Measurements from ENCODE around the gene DAP.

Gene DAP

GRCh38 chr5:10736354-10736753, 24.7 kb downstream of the DAP start:
- Histone ChIP-seq H2BK120ac (ENCODE audit: low read depth, low read length) (no peak overlapping the region), H4K8ac (ENCODE audit: low read depth, low read length) (no peak overlapping the region), H3K4ac (ENCODE audit: low read length) (no peak overlapping the region), H3K14ac (ENCODE audit: low read length) (no peak overlapping the region), H2BK5ac (ENCODE audit: low read length) (no peak overlapping the region), H2AFZ (ENCODE audit: low read length) (no peak overlapping the region), H2BK15ac (ENCODE audit: low read length) (no peak overlapping the region), H3K9me3 (replicated peaks in 1 of 2; ENCODE audit: control insufficient read depth in 2 of 2, insufficient read depth in 1 of 2, low read depth in 1 of 2, low read length in 2 of 2) (peaks cover 2 to 20% of the 10 kb centered on the region in 2 donors), H3K18ac (ENCODE audit: low read length) (no peak overlapping the region), H3K4me2 (ENCODE audit: insufficient read depth, low read length, poor library complexity, severe bottlenecking) (no peak overlapping the region), H3K4me3 (ENCODE audit: low read length in 2 of 2) (no peak overlapping the region), H2BK12ac (ENCODE audit: low read length) (no peak overlapping the region), H3K23ac (ENCODE audit: low read depth, low read length, poor library complexity) (peak overlapping the region; percentile 18), H4K91ac (ENCODE audit: low read depth, low read length, poor library complexity) (no peak overlapping the region), H3K4me1 (ENCODE audit: control insufficient read depth in 2 of 2, insufficient read depth in 1 of 2, low read depth in 1 of 2, low read length in 2 of 2) (no peaks in the 10 kb centered on the region), H3K36me3 (replicated peaks in 1 of 2; ENCODE audit: control insufficient read depth in 2 of 2, insufficient read depth in 2 of 2, low read length in 2 of 2) (peaks cover 8 to 41% of the 10 kb centered on the region in 2 donors), H3K27me3 (ENCODE audit: control insufficient read depth in 3 of 3, insufficient read depth in 3 of 3, low read depth in 1 of 3, low read length in 3 of 3) (no peaks in the 10 kb centered on the region), H3K27ac (replicated peaks; ENCODE audit: low read length) (no peak overlapping the region), H3K79me1 (ENCODE audit: low read depth, low read length) (no peaks in the 10 kb centered on the region), H3K9ac (ENCODE audit: low read depth, low read length, poor library complexity) (no peak overlapping the region), H2AK5ac (ENCODE audit: low read depth, low read length) (no peak overlapping the region)
- no CpG with 5 or more reads among the region's 11 CpGs for WGBS, 2 donors (ENCODE audit: extremely low coverage in 2 of 2, insufficient read length in 2 of 2, insufficient replicate concordance in 1 of 2)
- no peak for DNase-seq (ENCODE audit: low spot score)

- Histone ChIP-seq H3K9me3 (replicated peaks in 1 of 2; ENCODE audit: control insufficient read depth in 2 of 2, insufficient read depth in 1 of 2, low read depth in 1 of 2, low read length in 2 of 2) (peaks cover 2 to 15% of the 10 kb centered on the region in 2 donors), H3K27me3 (ENCODE audit: control insufficient read depth in 3 of 3, insufficient read depth in 3 of 3, low read depth in 1 of 3, low read length in 3 of 3) (no peaks in the 10 kb centered on the region), H4K8ac (ENCODE audit: low read depth, low read length) (no peak overlapping the region), H3K36me3 (replicated peaks in 1 of 2; ENCODE audit: control insufficient read depth in 2 of 2, insufficient read depth in 2 of 2, low read length in 2 of 2) (peaks cover 8 to 37% of the 10 kb centered on the region in 2 donors), H4K91ac (ENCODE audit: low read depth, low read length, poor library complexity) (no peak overlapping the region), H3K4me3 (ENCODE audit: low read length in 2 of 2) (no peak overlapping the region), H2BK12ac (ENCODE audit: low read length) (no peak overlapping the region), H3K9ac (ENCODE audit: low read depth, low read length, poor library complexity) (no peak overlapping the region), H3K4me1 (ENCODE audit: control insufficient read depth in 2 of 2, insufficient read depth in 1 of 2, low read depth in 1 of 2, low read length in 2 of 2) (no peaks in the 10 kb centered on the region), H3K27ac (replicated peaks; ENCODE audit: low read length) (no peak overlapping the region), H3K79me1 (ENCODE audit: low read depth, low read length) (no peaks in the 10 kb centered on the region), H3K4ac (ENCODE audit: low read length) (no peak overlapping the region), H2AFZ (ENCODE audit: low read length) (no peak overlapping the region), H2BK120ac (ENCODE audit: low read depth, low read length) (no peak overlapping the region), H3K18ac (ENCODE audit: low read length) (no peak overlapping the region), H3K4me2 (ENCODE audit: insufficient read depth, low read length, poor library complexity, severe bottlenecking) (no peak overlapping the region), H2AK5ac (ENCODE audit: low read depth, low read length) (no peak overlapping the region), H2BK15ac (ENCODE audit: low read length) (no peak overlapping the region), H3K23ac (ENCODE audit: low read depth, low read length, poor library complexity) (peak overlapping the region; percentile 18), H2BK5ac (ENCODE audit: low read length) (no peak overlapping the region), H3K14ac (ENCODE audit: low read length) (no peak overlapping the region)
- DNase-seq (ENCODE audit: low spot score) = no peak
- no CpG with 5 or more reads among the region's 8 CpGs for WGBS, 2 donors (ENCODE audit: extremely low coverage in 2 of 2, insufficient read length in 2 of 2, insufficient replicate concordance in 1 of 2)
Measured at GRCh38 chr5:10735569-10736276, 25.3 kb downstream of the DAP start.

- Histone ChIP-seq H4K91ac (ENCODE audit: low read depth, low read length, poor library complexity) (no peak overlapping the region), H3K4me3 (ENCODE audit: low read length in 2 of 2) (no peak overlapping the region), H3K36me3 (replicated peaks in 1 of 2; ENCODE audit: control insufficient read depth in 2 of 2, insufficient read depth in 2 of 2, low read length in 2 of 2) (peaks cover 8 to 36% of the 10 kb centered on the region in 2 donors), H2BK12ac (ENCODE audit: low read length) (no peak overlapping the region), H3K14ac (ENCODE audit: low read length) (no peak overlapping the region), H3K18ac (ENCODE audit: low read length) (no peak overlapping the region), H2AFZ (ENCODE audit: low read length) (no peak overlapping the region), H2AK5ac (ENCODE audit: low read depth, low read length) (no peak overlapping the region), H3K79me1 (ENCODE audit: low read depth, low read length) (no peaks in the 10 kb centered on the region), H3K23ac (ENCODE audit: low read depth, low read length, poor library complexity) (no peak overlapping the region), H3K9me3 (replicated peaks in 1 of 2; ENCODE audit: control insufficient read depth in 2 of 2, insufficient read depth in 1 of 2, low read depth in 1 of 2, low read length in 2 of 2) (peaks cover 2 to 8% of the 10 kb centered on the region in 2 donors), H2BK5ac (ENCODE audit: low read length) (no peak overlapping the region), H4K8ac (ENCODE audit: low read depth, low read length) (no peak overlapping the region), H3K4me1 (ENCODE audit: control insufficient read depth in 2 of 2, insufficient read depth in 1 of 2, low read depth in 1 of 2, low read length in 2 of 2) (no peaks in the 10 kb centered on the region), H3K4ac (ENCODE audit: low read length) (no peak overlapping the region), H3K4me2 (ENCODE audit: insufficient read depth, low read length, poor library complexity, severe bottlenecking) (no peak overlapping the region), H2BK120ac (ENCODE audit: low read depth, low read length) (no peak overlapping the region), H2BK15ac (ENCODE audit: low read length) (no peak overlapping the region), H3K27me3 (ENCODE audit: control insufficient read depth in 3 of 3, insufficient read depth in 3 of 3, low read depth in 1 of 3, low read length in 3 of 3) (no peaks in the 10 kb centered on the region), H3K27ac (replicated peaks; ENCODE audit: low read length) (no peak overlapping the region), H3K9ac (ENCODE audit: low read depth, low read length, poor library complexity) (no peak overlapping the region)
- DNase-seq (ENCODE audit: low spot score) = no peak
- WGBS, 2 donors (ENCODE audit: extremely low coverage in 2 of 2, insufficient read length in 2 of 2, insufficient replicate concordance in 1 of 2) = no CpG with 5 or more reads among the region's 8 CpGs
Measured at GRCh38 chr5:10734832-10735523, 26.1 kb downstream of the DAP start.

GRCh38 chr5:10734037-10734709, 26.9 kb downstream of the DAP start:
- H3K79me1 ChIP-seq (ENCODE audit: low read depth, low read length) = no peaks in the 10 kb centered on the region
- no peak overlapping the region for H3K27ac ChIP-seq (replicated peaks; ENCODE audit: low read length)
- no peak overlapping the region for H2BK15ac ChIP-seq (ENCODE audit: low read length)

More at GRCh38 chr5:10734037-10734709, 26.9 kb downstream of the DAP start:
- Histone ChIP-seq H4K91ac (ENCODE audit: low read depth, low read length, poor library complexity) (no peak overlapping the region), H2BK120ac (ENCODE audit: low read depth, low read length) (no peak overlapping the region), H3K23ac (ENCODE audit: low read depth, low read length, poor library complexity) (no peak overlapping the region), H3K27me3 (ENCODE audit: control insufficient read depth in 3 of 3, insufficient read depth in 3 of 3, low read depth in 1 of 3, low read length in 3 of 3) (no peaks in the 10 kb centered on the region), H2BK12ac (ENCODE audit: low read length) (no peak overlapping the region), H3K4me2 (ENCODE audit: insufficient read depth, low read length, poor library complexity, severe bottlenecking) (no peak overlapping the region), H3K9me3 (replicated peaks in 1 of 2; ENCODE audit: control insufficient read depth in 2 of 2, insufficient read depth in 1 of 2, low read depth in 1 of 2, low read length in 2 of 2) (no peaks in the 10 kb centered on the region), H3K36me3 (replicated peaks in 1 of 2; ENCODE audit: control insufficient read depth in 2 of 2, insufficient read depth in 2 of 2, low read length in 2 of 2) (peaks cover 8 to 32% of the 10 kb centered on the region in 2 donors), H3K14ac (ENCODE audit: low read length) (no peak overlapping the region), H3K4ac (ENCODE audit: low read length) (no peak overlapping the region), H4K8ac (ENCODE audit: low read depth, low read length) (no peak overlapping the region), H2AFZ (ENCODE audit: low read length) (no peak overlapping the region), H3K4me3 (ENCODE audit: low read length in 2 of 2) (no peak overlapping the region), H2AK5ac (ENCODE audit: low read depth, low read length) (no peak overlapping the region), H3K9ac (ENCODE audit: low read depth, low read length, poor library complexity) (no peak overlapping the region), H2BK5ac (ENCODE audit: low read length) (no peak overlapping the region), H3K4me1 (ENCODE audit: control insufficient read depth in 2 of 2, insufficient read depth in 1 of 2, low read depth in 1 of 2, low read length in 2 of 2) (peaks cover 0 to 3% of the 10 kb centered on the region in 2 donors), H3K18ac (ENCODE audit: low read length) (no peak overlapping the region)
- DNase-seq (ENCODE audit: low spot score) = no peak
- WGBS, 2 donors (ENCODE audit: extremely low coverage in 2 of 2, insufficient read length in 2 of 2, insufficient replicate concordance in 1 of 2) = no CpG with 5 or more reads among the region's 11 CpGs
